ENCODE data around the gene PTPRD. TPM values are rescaled to one million over a fixed set of nuclear protein-coding genes. Genes with fewer than 3 reads are reported as not detected.

PTPRD gene
- total RNA-seq, 4 donors from 2014 or later, result 19.6 to 78.9 (median 45.6) TPM

DNA sequence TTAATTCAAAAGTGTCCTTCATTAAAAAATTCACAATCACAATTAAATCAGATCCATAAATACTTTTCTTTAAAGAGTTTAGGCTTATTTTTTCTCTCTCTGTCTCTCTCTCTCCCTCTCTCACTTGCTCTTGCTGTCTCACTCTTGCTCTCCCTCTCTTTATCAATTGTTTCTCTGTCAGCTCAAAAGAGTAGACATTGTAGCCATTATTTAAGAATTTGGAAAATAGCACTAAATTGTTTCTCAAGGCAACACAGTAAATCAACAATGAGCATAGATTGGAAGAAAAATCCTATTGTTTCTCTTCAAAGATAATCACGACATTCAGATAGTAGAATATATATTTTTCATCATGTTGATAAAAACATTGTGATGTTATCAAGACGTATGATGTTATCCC lies 1114.0 kb downstream of the PTPRD start:
- H3K4me3 ChIP-seq (replicated peaks in 1 of 3), result no peak overlapping the region
- WGBS, 2 donors, result 81 to 87% methylated on average over 2 of the region's 2 CpGs
- H3K36me3 ChIP-seq, result no peaks in the 10 kb centered on the region
- no peak overlapping the region for H3K27ac ChIP-seq
- no peak for DNase-seq
- H3K4me1 ChIP-seq, result no peaks in the 10 kb centered on the region
- no peaks in the 10 kb centered on the region for H3K27me3 ChIP-seq
- TF ChIP-seq CTCF (IDR thresholded peaks at IDR 0.05) (no peak), POLR2A (IDR thresholded peaks at IDR 0.05) (no peak)
- intact Hi-C loops (cut with DNase I), result no loop called here
- H3K9me3 ChIP-seq, result no peaks in the 10 kb centered on the region

DNA sequence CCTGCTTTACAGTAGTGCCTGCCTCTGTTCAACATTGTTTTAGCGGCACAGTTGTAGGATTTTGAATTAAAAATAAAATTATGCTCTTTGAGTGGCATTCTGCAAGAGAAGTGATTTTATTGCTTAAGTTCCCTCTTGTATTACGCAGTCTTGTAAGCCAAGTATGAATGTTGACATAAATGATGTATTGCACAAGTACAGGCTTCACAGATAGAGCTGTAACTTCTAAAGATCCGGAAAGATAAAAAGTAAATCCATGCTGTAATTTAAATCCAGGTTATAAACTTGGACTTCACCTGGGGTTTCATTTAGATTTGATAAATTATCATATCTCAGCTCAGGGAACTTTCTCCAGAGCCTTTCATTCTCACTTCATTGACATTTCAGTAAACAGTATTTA lies 1114.7 kb downstream of the PTPRD start:
- 77 to 85% methylated on average over 3 of the region's 3 CpGs for WGBS, 2 donors
- no peaks in the 10 kb centered on the region for H3K4me1 ChIP-seq
- no peak for TF ChIP-seq CTCF (IDR thresholded peaks at IDR 0.05)
- TF ChIP-seq POLR2A (IDR thresholded peaks at IDR 0.05), result no peak
- intact Hi-C loops (cut with DNase I), result no loop called here
- H3K36me3 ChIP-seq, result no peaks in the 10 kb centered on the region
- H3K9me3 ChIP-seq, result no peaks in the 10 kb centered on the region
- no peak overlapping the region for H3K4me3 ChIP-seq (replicated peaks in 1 of 3)
- no peak overlapping the region for H3K27ac ChIP-seq
- no peak for DNase-seq
- no peaks in the 10 kb centered on the region for H3K27me3 ChIP-seq

DNA sequence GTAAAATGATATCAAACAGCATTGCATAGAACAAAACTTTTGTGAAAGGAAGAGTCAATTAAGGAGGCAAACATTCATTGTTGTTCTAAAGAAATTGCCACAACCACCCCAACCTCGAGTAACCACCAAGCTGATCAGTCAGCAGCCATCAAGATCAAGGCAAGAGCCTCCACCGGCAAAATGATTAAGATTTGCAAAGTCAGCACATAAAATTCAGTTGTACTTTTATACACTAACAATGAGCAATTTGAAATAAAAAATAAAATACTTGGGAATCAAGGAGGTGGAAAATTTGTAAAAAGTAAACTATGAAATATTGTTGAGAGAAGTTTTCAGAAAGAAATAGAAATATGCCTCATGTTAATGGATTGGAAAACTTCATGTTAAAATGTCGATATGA lies 1118.5 kb downstream of the PTPRD start:
- intact Hi-C loops (cut with DNase I), result no loop called here
- no peak overlapping the region for H3K27ac ChIP-seq
- no peak for TF ChIP-seq CTCF (IDR thresholded peaks at IDR 0.05)
- TF ChIP-seq POLR2A (IDR thresholded peaks at IDR 0.05), result no peak
- 90 to 92% methylated on average over 3 of the region's 3 CpGs for WGBS, 2 donors
- H3K4me3 ChIP-seq (replicated peaks in 1 of 3), result no peak overlapping the region
- no peaks in the 10 kb centered on the region for H3K9me3 ChIP-seq
- no peaks in the 10 kb centered on the region for H3K36me3 ChIP-seq
- no peaks in the 10 kb centered on the region for H3K27me3 ChIP-seq
- no peak for DNase-seq
- no peaks in the 10 kb centered on the region for H3K4me1 ChIP-seq

- WGBS, 2 donors, result 91 to 93% methylated on average over 3 of the region's 3 CpGs
- TF ChIP-seq POLR2A (IDR thresholded peaks at IDR 0.05), result no peak
- no peak for TF ChIP-seq CTCF (IDR thresholded peaks at IDR 0.05)
- DNase-seq, result no peak
Observed at GRCh38 chr9:9492506-9492905, 1120.3 kb downstream of the PTPRD start.

GRCh38 chr9:9489183-9489582 lies 1123.6 kb downstream of the PTPRD start:
- Histone ChIP-seq H3K4me3 (replicated peaks in 1 of 3) (no peak overlapping the region), H3K27me3 (no peaks in the 10 kb centered on the region), H3K9me3 (no peaks in the 10 kb centered on the region), H3K27ac (no peak overlapping the region), H3K36me3 (no peaks in the 10 kb centered on the region), H3K4me1 (no peaks in the 10 kb centered on the region)
- TF ChIP-seq CTCF (IDR thresholded peaks at IDR 0.05), result no peak
- no peak for TF ChIP-seq POLR2A (IDR thresholded peaks at IDR 0.05)
- no peak for DNase-seq
- 78 to 84% methylated on average over 3 of the region's 3 CpGs for WGBS, 2 donors
- intact Hi-C loops (cut with DNase I), result no loop called here

More at GRCh38 chr9:9492506-9492905, 1120.3 kb downstream of the PTPRD start:
- Histone ChIP-seq H3K27ac (no peak overlapping the region), H3K4me1 (no peaks in the 10 kb centered on the region), H3K9me3 (no peaks in the 10 kb centered on the region), H3K27me3 (no peaks in the 10 kb centered on the region), H3K36me3 (no peaks in the 10 kb centered on the region), H3K4me3 (replicated peaks in 1 of 3) (no peak overlapping the region)
- intact Hi-C loops (cut with DNase I), result no loop called here

All from thyroid gland (tissue), 4 donors.